Testis (tissue), 3 donors: Measurements from ENCODE around the gene CHST8. TPM values are rescaled to one million over a fixed set of nuclear protein-coding genes. Genes with fewer than 3 reads are reported as not detected.
"Not testable (repeated sequence)": the region's sequence is repeated elsewhere in the genome, so short reads cannot be mapped to it uniquely, and the experiment has no call there.

Experiments
- DNase-seq: peaks from one replicate; pipeline ENCODE4 v3.0.0-alpha.2; 2019
- H3K27ac ChIP-seq, 2 donors: fragments of 200-600 bp; sonication (generic); one replicate each; pipeline ENCODE4 v1.5.1; 2019
- H3K27me3 ChIP-seq: fragments of 200-600 bp; sonication (generic); one replicate; pipeline ENCODE4 v1.5.1; 2019
- H3K36me3 ChIP-seq: fragments of 200-600 bp; sonication (generic); one replicate; pipeline ENCODE4 v1.5.1; 2017; ENCODE audit warnings: low read depth; ENCODE audit errors: missing control alignments
- H3K4me1 ChIP-seq: fragments of 200-600 bp; sonication (generic); one replicate; pipeline ENCODE4 v1.5.1; 2019
- H3K4me3 ChIP-seq, 2 donors: fragments of 200-600 bp; sonication (generic); one replicate each; pipeline ENCODE4 v1.5.1; 2017 to 2019
- H3K9me3 ChIP-seq: fragments of 200-600 bp; sonication (generic); one replicate; pipeline ENCODE4 v1.5.1; 2017
- POLR2A ChIP-seq: fragments of 450-650 bp; IDR thresholded peaks from one replicate; pipeline ENCODE4 v1.6.1; 2017; ENCODE audit warnings: antibody characterized with exemption, mild to moderate bottlenecking, moderate library complexity
- WGBS, 2 donors: methylation state at CpG; one replicate each; pipeline ENCODE4 v1.1.5; 2018; 5-methylcytosine and 5-hydroxymethylcytosine counted together
- intact Hi-C: fragments of 100-400 bp; cut with DNase I; formaldehyde crosslinking; loops from one replicate; pipeline ENCODE4 v1.15.1; 2023; ENCODE audit warnings: low total_unique reads
- polyA plus RNA-seq: library from polyadenylated mRNA; stranded (reverse); fragments of 350-450 nt; fragmentation: Illumina TruSeq; extraction: RNeasy Lipid Tissue Mini Kit (QIAGEN cat#74804); gene quantifications from one replicate; pipeline ENCODE4 v1.2.3, GENCODE V29; 2014; ENCODE audit warnings: low read depth, low replicate concordance; ENCODE audit not compliant: insufficient read depth
- total RNA-seq, 2 donors: library from RNA; depleted of rRNA; stranded (reverse); fragments of >200 nt; gene quantifications; one replicate each; pipeline ENCODE4 v1.2.3, GENCODE V29; 2016
- TF ChIP-seq, protein P1 (sequence below), 3 experiments: fragments of 450-650 bp in 2 of 3; fragments of 200-600 bp in 1 of 3; sonication (generic) in 1 of 3; IDR thresholded peaks; one replicate each; pipeline ENCODE4 v1.5.1; 2016 to 2019; ENCODE audit warnings: antibody characterized with exemption in 3 of 3, mild to moderate bottlenecking in 2 of 3, moderate library complexity in 1 of 3

The CHST8 gene
- total and polyA plus RNA-seq, 3 donors from 2014 or later: 0.75 to 0.93 (median 0.79) TPM

DNA sequence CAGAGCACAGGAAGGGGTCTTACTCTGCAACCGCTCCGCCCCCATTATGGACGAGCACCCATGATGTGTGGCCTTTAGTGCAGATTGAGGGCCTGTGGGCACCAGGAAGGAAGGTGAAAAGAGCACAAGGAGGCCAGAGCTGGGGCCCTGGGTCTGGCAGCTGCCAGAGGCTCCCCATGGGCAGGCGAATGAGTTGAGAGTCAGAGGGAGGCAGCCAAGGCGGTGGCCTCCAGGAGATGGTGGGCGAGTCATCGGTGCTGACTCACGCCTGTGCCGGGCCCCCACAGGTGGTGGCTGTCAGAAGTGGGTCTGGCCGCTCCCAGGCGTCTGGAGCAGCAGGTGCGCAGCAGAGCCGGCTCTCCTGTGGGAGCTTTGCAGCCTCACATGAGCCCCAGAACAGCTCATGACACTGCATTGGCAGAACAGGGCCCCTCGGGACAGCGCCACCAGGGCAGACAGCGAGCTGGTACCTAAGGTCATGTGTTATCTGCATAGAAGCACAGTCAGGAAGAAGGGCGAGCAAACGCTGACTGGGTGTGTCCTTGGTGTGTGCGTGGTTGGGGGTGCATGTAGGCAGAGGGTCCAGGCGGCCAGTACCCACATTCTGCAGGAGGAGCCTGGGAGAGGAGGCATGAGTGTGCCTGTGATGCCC, 68.8 kb downstream of the CHST8 start:
- no peak for TF ChIP-seq POLR2A
- TF ChIP-seq, protein P1, sequence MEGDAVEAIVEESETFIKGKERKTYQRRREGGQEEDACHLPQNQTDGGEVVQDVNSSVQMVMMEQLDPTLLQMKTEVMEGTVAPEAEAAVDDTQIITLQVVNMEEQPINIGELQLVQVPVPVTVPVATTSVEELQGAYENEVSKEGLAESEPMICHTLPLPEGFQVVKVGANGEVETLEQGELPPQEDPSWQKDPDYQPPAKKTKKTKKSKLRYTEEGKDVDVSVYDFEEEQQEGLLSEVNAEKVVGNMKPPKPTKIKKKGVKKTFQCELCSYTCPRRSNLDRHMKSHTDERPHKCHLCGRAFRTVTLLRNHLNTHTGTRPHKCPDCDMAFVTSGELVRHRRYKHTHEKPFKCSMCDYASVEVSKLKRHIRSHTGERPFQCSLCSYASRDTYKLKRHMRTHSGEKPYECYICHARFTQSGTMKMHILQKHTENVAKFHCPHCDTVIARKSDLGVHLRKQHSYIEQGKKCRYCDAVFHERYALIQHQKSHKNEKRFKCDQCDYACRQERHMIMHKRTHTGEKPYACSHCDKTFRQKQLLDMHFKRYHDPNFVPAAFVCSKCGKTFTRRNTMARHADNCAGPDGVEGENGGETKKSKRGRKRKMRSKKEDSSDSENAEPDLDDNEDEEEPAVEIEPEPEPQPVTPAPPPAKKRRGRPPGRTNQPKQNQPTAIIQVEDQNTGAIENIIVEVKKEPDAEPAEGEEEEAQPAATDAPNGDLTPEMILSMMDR (IDR thresholded peaks at IDR 0.05): no peak
- Histone ChIP-seq H3K27ac (no peak overlapping the region), H3K9me3 (no peaks in the 10 kb centered on the region), H3K27me3 (no peaks in the 10 kb centered on the region), H3K4me1 (no peaks in the 10 kb centered on the region), H3K4me3 (no peak overlapping the region), H3K36me3 (no peaks in the 10 kb centered on the region)
- 74 to 80% methylated on average over 16 to 20 of the region's 20 CpGs for whole genome bisulfite sequencing, 2 donors
- DNase-seq: no peak
- intact Hi-C loops: no loop called here

DNA sequence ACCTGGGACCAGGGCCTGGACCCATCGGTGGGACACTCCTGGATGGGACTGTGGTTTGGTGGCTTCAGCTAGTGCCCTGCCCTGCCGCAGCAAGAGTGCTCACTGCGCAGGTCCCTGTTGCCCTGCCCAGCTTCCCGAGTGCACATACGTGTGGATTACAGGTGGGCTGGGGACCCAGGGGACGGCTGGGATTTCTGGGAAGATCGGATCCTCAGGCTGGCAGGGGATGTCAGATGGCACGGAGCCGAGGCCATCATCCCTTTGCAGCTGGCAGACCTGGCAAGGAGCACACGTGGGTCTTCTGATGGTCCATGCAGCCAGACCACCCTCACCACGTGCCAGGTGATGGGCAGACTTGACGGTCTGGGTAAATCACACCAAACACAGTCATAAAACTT, 69.3 kb downstream of the CHST8 start:
- TF ChIP-seq, protein P1 (IDR thresholded peaks at IDR 0.05): no peak
- no peak for TF ChIP-seq POLR2A
- no peak overlapping the region for H3K27ac ChIP-seq
- DNase-seq: no peak
- H3K4me3 ChIP-seq: no peak overlapping the region
- H3K4me1 ChIP-seq: no peaks in the 10 kb centered on the region
- WGBS, 2 donors: 75 to 87% methylated on average over 6 to 12 of the region's 12 CpGs
- intact Hi-C loops: no loop called here
- no peaks in the 10 kb centered on the region for H3K27me3 ChIP-seq
- no peaks in the 10 kb centered on the region for H3K9me3 ChIP-seq
- no peaks in the 10 kb centered on the region for H3K36me3 ChIP-seq

DNA sequence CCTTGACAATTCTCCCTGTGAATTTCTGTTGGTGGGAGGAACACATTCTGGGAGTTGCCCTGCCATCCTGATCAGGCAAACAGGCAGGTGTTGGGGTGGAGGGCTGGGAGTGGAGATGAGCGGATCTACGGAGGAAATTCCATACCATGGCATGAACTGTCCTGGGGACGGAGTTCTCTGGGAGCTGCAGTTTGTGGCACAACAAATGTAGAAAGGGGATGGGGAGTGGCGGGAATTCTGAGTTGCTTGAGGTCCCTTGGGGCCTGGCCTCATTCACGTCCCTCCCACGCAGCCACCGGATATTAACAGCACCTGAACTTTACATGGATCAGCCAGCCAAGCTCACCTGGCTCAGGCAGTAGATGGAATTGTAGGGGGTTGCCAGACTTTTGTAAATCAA, 70.0 kb downstream of the CHST8 start:
- DNase-seq: no peak
- Histone ChIP-seq H3K4me3 (no peak overlapping the region), H3K27me3 (no peaks in the 10 kb centered on the region), H3K4me1 (no peaks in the 10 kb centered on the region), H3K9me3 (no peaks in the 10 kb centered on the region), H3K27ac (no peak overlapping the region), H3K36me3 (no peaks in the 10 kb centered on the region)
- WGBS, 2 donors: 72 to 75% methylated on average over 7 of the region's 7 CpGs
- TF ChIP-seq, protein P1 (IDR thresholded peaks at IDR 0.05): no peak
- no peak for TF ChIP-seq POLR2A
- intact Hi-C loops: no loop called here

DNA sequence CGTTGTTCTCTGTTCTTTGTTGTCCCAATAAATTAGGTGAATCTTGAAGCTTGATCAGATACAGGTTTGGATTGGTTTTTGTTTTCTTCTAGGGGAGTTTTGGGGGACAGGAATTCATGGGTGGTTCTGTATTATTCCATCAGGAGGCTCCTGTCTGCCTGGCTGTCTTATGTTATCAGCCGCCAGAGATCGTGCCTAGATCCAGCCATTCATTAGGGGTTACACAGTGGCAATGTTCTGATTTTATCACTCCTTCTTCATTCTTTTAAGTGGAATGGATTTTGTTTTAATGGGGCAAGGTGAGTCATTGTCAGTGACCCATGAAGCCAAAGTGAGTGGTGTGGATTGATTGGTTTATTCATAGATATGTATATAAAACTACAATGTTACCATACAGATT, 71.9 kb downstream of the CHST8 start:
- Histone ChIP-seq H3K9me3 (no peaks in the 10 kb centered on the region), H3K36me3 (no peaks in the 10 kb centered on the region), H3K27me3 (no peaks in the 10 kb centered on the region), H3K27ac (no peak overlapping the region), H3K4me3 (no peak overlapping the region), H3K4me1 (no peaks in the 10 kb centered on the region)
- intact Hi-C loops: no loop called here
- no peak for TF ChIP-seq POLR2A
- TF ChIP-seq, protein P1 (IDR thresholded peaks at IDR 0.05): no peak
- 66 to 73% methylated on average over 3 of the region's 3 CpGs for WGBS, 2 donors
- no peak for DNase-seq

DNA sequence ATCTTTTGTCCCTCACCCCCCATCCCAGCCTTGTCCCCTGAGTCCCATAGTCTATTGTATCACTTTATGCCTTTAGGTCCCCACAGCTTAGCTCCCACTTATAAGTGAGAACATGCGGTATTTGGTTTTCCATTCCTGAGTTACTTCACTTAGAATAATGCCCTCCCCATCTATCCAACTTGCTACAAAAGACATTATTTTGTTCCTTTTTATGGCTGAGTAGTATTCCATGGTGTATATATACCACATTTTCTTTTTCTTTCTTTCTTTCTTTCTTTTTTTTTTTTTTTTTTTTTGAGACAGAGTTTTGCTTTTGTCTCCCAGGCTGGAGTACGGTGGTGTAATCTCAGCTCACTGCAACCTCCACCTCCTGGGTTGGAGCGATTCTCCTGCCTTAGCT, 73.8 kb downstream of the CHST8 start:
- 87 to 97% methylated on average over 3 of the region's 3 CpGs for WGBS, 2 donors
- not testable (repeated sequence) for H3K27ac ChIP-seq

More for the DNA sequence above, 73.8 kb downstream of the CHST8 start:
- DNase-seq, H3K4me3 ChIP-seq, intact Hi-C loops, H3K4me1 ChIP-seq, H3K27me3 ChIP-seq, H3K36me3 ChIP-seq, H3K9me3 ChIP-seq: not testable (repeated sequence)
